Hematopoietic multipotent progenitor cell treated with erythropoietin and hydrocortisone succinate and interleukin-3 and kit ligand, for 8 days (in vitro differentiated cells): ENCODE measurements around the gene MPL.
"Not testable (repeated sequence)": the region's sequence is repeated elsewhere in the genome, so short reads cannot be mapped to it uniquely, and the experiment has no call there.

Experiments
- DNase-seq: peaks from one replicate; pipeline ENCODE4 v3.0.0-alpha.2; 2015

The MPL gene

DNA sequence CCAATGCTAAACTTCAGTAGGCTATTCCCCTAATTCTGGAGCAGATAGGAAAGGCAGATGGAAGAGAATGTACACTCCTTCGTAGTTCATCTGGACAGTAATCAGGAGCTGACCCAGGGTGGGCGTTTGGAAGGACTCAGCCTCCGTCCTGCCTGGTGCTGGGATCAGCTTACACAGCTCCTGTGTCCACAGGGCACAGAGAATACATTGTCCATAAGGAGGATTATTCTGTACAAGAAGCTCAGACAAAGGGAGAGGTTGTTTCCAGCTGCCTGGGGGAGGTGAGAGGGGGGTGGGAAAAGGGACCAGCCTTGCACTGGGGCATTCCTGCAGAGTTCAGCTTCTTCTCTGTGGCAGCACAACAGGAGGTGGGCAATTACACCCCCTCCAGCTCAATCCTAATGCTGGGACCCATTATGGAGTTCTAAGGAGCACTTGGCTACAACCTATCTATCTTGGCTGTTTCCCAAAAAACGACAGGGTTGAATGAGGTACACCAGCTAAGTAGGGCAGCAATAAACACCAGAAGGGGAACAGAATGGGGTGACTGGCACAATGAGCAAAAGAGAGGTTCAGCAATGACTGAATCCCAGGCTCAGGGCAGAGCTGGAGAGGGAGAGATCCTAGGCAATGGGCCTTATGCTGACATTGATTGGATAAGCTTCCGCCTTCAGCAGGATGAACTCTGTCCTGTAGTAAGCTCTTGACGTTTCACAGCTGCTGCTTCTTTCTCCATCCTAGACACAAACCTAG lies 44.6 kb downstream of the MPL start:
- no peak for DNase-seq

DNA sequence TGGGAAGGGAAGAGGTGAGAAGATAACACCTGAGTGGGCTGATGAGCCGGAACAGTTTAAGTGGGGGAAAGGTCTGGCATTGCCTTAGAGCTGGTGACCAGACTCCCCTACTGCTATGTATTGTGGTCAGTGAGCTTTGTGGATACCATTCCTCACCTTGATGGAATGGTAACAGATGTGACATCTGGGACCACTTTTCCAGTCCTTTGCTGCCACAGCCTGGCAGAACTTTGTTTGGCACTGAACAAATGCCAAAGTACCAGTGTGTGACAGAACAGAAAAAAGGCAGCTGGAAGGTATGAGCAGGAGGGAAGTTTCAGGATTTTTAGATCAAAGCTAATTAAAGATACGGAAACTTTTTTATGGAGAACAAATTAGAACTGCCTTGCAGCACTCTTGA lies 45.8 kb downstream of the MPL start:
- no peak for DNase-seq

DNA sequence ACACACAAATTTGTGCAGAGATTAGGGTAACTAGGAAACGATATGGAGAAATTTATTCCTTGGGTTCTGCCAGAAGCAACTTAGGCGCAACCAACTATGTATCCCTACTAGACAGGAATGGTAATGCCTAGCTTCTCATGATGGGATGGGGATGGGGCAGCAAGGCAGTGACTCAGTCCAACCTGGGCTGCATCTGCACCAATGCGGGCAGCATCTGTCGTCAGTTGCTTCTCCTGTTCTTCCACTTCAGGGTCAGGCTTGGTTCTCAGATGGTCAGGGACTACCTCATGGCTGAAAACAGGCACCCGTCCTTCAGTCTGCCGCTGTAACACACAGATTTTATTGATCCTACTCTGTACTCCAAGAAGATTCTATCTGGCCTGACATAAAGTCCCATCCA lies 49.1 kb downstream of the MPL start:
- no peak for DNase-seq

DNA sequence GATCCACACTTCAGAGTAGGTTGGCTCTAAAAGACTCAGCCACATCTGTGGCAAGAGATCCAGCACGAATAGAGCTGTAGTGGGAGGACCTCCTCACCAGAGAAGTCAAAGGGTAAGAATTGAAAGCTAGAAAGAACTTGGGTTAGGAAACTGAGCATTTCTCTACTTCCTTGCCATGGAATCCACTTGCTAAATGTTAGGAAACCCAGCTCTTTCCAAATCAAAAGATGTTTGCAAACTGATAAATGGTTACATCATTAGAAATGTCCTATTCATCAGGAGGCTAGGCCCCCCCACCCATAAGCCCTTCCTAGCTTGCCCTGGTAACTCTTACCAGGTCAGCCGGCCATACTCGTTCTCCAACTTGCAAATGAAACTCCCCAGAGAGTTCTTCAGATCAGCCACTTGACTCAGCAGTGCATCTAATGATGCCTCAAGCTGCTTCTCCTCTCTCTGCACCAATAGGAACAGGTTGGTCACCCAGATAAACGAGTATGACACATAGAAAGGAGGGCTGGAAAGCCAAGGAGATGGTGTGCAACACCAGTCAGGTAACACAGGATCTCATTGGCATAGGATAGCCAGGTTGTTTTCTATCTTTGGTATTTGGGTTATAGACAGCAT lies 50.5 kb downstream of the MPL start:
- DNase-seq: no peak

DNA sequence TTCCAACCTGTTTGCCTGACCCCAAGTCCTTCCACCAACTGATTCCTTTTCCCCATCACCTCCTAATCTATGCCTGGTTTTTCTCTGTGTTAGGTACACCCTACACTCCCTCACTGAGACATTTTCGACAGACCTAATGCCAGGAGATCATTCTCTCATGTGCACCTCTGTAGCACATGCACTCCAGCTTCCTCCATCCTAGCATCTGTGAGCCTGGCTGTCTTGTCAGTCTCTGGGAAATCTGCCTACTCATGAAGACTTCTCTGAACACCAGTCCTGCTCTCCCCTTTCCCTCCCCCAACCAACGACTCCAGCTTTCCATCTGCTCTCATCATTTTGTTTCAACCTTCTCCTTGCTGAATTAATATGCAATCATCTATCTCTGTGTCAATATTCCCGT lies 51.0 kb downstream of the MPL start:
- DNase-seq: no peak

DNA sequence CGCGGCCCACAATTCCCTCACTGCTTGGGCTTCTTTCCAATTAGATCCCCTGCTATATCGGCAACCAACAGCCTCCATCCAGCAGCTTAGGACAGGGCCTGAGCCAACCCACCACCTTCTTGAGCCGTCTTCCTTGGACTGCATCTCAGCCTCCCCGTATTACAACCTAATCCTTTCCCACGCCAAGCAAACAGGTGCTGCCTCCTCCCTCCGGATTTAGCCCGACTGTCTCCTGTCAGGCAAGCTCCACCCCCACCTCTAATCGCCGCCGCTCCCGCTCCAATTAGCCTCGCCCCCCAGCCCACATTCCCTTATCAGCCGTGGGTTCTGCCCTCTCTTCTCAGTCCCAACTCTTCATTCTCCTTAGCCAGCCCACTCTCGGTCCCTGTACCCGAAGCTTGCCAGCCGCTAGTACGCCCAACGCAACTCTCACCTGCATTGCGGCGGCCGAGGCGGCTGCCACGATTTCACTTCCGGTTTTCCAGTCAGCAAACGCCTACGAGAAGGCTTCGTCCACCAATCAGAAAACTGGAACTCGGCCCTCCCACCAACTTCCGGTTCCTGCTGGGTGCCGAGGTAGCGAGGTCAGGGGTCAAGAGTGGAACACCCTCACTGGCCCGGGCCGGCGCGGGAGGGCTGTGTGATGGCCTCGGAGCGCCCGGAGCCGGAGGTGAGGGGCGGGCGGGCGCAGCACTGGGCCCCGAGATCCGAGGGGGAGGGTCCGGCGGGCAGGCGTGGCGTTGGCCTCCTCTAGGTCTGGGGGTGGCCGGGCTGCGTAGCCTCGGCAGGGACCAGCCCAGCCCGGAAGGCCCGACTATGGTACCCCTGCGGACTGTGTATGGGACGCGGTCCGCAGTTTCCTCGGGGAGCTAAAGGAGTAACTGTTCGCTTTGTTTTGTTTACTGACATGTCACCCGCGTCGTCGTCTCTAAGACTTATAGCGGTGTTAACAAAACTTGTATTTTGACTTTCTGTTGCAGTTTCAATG lies 52.0 kb downstream of the MPL start, which contains the start of the genes MED8 and SZT2:
TSS of gene MED8 (minus strand) at position 475 of the 988 bp plus-strand sequence. CDS start at position 439, 36 bp downstream.
TSS of gene SZT2 (plus strand) at position 574 of the 988 bp plus-strand sequence. CDS start at position 644, 70 bp downstream.
- peak; percentile 95 for DNase-seq

DNA sequence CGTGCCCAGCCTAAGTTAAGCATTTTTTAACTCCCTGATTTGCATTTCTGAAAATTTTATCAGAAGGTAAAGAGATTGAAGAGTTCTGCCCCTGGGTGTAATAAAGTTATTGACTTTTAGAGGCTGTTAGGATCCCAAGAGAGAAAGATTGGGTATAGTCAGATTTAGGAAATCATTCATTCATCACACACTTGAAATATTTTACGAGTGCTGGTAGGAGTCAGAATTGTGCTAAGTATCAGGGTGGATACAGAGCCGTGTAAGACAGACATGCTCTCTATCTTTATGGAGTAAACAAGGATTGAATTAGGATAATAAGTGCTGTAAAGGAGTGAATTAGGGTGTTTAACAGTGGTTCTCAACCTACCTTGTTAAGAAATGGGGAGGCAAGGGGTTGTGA lies 55.1 kb downstream of the MPL start:
- no peak for DNase-seq

DNA sequence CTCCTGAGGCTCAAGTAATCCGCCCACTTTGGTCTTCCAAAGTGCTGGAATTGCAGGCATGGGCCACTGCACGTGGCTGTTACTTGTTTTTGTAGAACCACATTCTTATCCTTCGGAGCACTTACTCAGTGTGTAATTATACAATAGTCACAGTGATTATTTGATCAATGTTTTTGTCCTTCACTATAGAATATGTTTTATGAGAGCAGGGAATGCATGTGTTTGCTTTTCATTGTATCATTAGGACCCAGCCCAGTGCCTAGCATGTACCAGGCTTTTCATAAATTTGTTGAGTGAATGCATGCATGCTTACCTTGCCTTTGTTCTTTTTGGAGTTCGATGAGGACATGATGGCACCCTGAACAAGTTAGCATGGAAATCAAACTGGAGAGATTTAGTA lies 57.9 kb downstream of the MPL start:
- DNase-seq: no peak

DNA sequence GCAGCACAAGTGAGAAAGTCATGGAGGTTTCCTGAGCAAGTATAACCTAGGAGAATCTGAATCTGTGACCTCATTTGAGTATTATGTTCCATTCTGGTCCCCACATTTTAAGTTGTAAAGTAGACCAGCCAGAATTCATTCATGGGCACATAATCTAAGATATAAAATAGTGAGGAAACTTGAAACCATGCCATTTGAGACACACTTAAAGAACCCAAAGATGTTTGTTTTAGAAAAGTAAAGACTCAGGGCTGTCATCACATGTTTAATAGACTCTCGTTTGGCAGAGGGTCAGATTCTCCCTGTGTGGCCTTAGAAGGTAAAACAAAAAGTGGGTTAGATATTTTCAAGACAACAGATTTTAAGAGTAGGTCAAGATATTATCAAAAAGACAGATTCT lies 58.4 kb downstream of the MPL start:
- no peak for DNase-seq

DNA sequence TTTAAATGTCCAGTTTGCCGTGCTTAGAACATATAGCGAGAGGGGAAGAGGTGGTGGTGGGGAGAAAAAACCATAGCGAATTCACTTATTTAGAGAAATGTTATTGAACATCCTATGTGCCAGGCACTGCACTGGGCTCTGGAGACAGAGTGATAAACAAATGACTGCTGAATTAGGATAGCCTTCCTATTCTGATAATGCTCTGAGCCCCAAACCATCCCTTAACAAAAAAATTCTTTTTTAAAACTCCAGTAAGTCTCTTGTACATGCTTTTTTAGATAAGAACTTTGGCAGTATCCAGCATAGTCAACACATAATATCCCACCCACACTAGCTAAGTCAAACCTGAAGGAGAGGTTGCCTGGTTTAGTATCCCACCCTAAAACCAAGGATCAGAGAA lies 60.6 kb downstream of the MPL start:
- DNase-seq: peak; percentile 77

DNA sequence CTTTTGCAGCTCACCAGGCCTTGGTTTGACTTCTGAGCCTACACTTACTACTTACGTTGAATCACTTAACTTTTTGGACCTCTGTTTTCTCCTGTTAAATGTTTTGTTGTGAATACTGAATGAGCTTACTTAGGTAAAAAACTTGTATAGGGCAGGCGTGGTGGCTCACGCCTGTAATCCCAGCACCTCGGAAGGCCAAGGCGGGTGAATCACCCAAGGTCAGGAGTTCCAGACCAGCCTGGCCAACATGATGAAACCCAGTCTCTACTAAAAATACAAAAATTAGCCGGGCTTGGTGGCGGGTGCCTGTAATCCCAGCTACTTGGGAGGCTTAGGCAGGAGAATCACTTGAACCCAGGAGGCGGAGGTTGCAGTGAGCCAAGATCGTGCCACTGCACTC lies 62.8 kb downstream of the MPL start:
- not testable (repeated sequence) for DNase-seq

DNA sequence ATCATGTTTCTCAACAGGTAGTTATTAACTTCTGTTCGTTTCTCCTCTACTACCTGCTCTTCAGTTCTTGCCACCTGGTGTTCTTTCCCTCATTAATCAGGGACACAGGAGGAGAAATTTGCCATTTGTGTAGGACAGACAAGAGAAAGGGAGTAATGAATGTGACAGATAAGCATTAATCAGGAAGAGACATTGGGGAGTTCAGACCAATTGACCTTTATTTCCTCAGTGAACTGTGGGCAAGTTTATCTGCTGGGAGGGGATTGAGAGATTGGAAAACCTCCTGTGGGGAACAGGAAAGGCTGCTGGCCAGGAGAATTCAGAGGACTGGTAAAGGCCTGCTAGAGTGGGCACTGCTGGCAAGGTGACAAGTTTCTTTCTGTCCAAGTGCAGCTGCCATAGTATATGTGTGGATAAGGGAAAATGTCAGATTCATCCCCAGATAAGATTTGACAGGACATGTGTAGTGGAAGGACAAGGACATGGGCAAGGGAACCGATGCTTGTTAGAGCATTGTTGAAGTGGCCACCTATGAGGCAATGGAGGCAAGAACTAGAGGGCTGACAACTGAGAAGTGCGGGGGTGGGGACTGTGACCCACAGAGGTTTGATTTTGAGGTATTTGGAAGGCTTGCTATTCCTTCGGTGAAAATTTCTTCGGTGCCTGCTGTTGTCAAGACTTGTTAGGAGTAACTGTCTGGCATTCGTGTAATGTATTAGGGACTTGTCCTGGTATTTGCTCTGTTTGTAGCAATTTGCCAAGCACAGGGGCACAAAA lies 64.7 kb downstream of the MPL start:
- peak; percentile 68 for DNase-seq
